Measurements from ENCODE around the gene FBXW9. TPM values are rescaled to one million over a fixed set of nuclear protein-coding genes. Genes with fewer than 3 reads are reported as not detected.
A peak's percentile ranks its signal among the peaks of the same experiment; 100 is the strongest.

Gene FBXW9
- total and polyA plus RNA-seq, 2 of the 4 experiments (the other 2 are of a cell fraction) = 9.5 to 14.2 TPM

DNA sequence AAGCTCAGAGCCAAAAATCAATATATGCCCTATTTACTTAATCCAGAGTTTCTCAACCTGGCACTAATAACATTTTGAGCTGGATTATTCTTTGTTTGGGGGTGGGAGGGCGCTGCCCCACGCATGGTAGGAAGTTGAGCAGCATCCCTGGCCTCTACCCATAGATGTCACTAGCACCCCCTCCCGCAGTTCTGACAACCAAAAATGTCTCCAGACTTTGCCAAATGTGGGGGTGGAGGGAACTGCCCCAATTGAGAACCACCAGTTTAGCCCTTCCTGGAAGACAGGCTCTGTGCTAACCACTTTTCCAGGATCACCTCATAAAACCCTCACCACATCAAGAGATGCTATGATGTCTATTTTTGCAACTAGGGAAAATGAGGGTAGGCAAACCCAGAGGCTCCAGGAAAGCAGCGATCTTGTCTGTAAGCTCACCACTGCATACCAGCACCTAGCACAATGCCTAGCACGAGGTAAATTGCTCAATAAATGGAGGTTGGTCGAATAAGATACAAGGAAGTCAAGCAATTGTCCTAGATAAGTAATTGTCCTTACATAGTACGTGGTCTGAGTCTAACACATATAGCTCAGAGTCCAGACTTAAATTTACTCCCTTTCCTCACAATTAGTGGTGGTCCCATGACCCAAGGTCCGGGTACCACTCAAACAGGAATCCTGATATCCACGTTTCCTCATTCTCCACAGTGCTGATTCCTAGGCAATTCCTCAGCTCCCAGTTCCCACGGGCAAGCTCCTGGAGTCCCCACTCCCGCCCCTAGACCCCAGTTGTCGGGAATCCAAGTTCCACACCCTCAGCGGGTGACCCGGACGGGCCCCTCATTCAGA, 37.2 kb upstream of the FBXW9 start:
- Histone ChIP-seq H3K4me1 (ENCODE audit: control insufficient read depth, insufficient read depth, low read length) (peaks cover 10% of the 10 kb centered on the region), H3K4me2 (ENCODE audit: low read depth, low read length) (peak overlapping the region; percentile 97), H3K14ac (replicated peaks; ENCODE audit: low read depth, low read length) (peak overlapping the region; percentile 20), H4K20me1 (ENCODE audit: insufficient read depth, low read length) (peaks cover 39% of the 10 kb centered on the region), H3K4me3 (ENCODE audit: insufficient read depth, low read depth, low read length) (peak overlapping the region; percentile 95), H3K27me3 (ENCODE audit: control insufficient read depth, insufficient read depth, low read length) (no peaks in the 10 kb centered on the region), H2BK5ac (ENCODE audit: low read depth, low read length, poor library complexity, severe bottlenecking) (peak overlapping the region; percentile 94), H3K23ac (ENCODE audit: low read depth, low read length) (peak overlapping the region; percentile 93), H3K79me1 (ENCODE audit: low read depth in 1 of 2, low read length in 2 of 2) (peaks cover 14 to 61% of the 10 kb centered on the region in 2 experiments), H3K9me1 (ENCODE audit: insufficient read depth, low read length) (peaks cover 12% of the 10 kb centered on the region), H3K56ac (ENCODE audit: extremely low read depth, insufficient read depth, low read length) (peak overlapping the region; percentile 45; the same call in 1 of the 2 replicates), H3K9ac (ENCODE audit: low read depth, low read length) (peak overlapping the region; percentile 92), H4K91ac (ENCODE audit: insufficient read depth, low read depth, low read length) (peak overlapping the region; percentile 7; the same call in 1 of the 2 replicates), H2BK20ac (ENCODE audit: low read depth, low read length) (no peak overlapping the region), H2AFZ (replicated peaks; ENCODE audit: low read length, poor library complexity) (peak overlapping the region; percentile 94), H2AK9ac (replicated peaks; ENCODE audit: low read depth, low read length, poor library complexity) (peak overlapping the region; percentile 95), H2BK15ac (ENCODE audit: low read depth, low read length) (no peak overlapping the region), H3K27ac (ENCODE audit: insufficient read depth, low read length) (peak overlapping the region; percentile 98), H4K8ac (ENCODE audit: low read depth in 2 of 2, low read length in 2 of 2) (peak overlapping the region in 1 of 2 experiments; percentile 95; a peak in 2 of 4 replicates), H2BK120ac (ENCODE audit: low read depth, low read length) (peak overlapping the region; percentile 12; the same call in 1 of the 2 replicates), H4K5ac (ENCODE audit: low read depth, low read length) (peak overlapping the region; percentile 41; the same call in 1 of the 2 replicates), H3K9me3 (ENCODE audit: control insufficient read depth, insufficient read depth, low read length) (no peaks in the 10 kb centered on the region), H2AK5ac (ENCODE audit: low read depth, low read length) (peak overlapping the region; percentile 35; the same call in 1 of the 2 replicates), H3K36me3 (ENCODE audit: control insufficient read depth, insufficient read depth, low read length) (peaks cover 32% of the 10 kb centered on the region), H3K4ac (ENCODE audit: low read depth, low read length) (peak overlapping the region; percentile 87), H3K18ac (ENCODE audit: low read depth, low read length) (no peak overlapping the region)
- intact Hi-C loops (cut with micrococcal nuclease) (loop anchor here (1.0 kb wide), 1 partner anchor 11 kb away; no protein-coding TSS in a partner anchor), in situ Hi-C loops (cut with MboI; ENCODE audit: low sequenced_read_pairs) (no loop called here), dilution Hi-C loops (cut with HindIII; ENCODE audit: low sequenced_read_pairs, unreplicated experiment) (no loop called here)
- POLR2A ChIA-PET (ENCODE audit: unreplicated experiment) = interaction anchor here (0.6 to 1.4 kb wide), 3 partner anchors 10 to 120 kb away, joined by 4 to 8 read pairs (median 5); partner anchors contain the start of gene TNPO2
- 0% methylated on average over 1 of the region's 15 CpGs; no CpG with 5 or more reads in 1 of the 2 experiments for WGBS, 2 experiments (ENCODE audit: extremely low coverage in 2 of 2, insufficient read length in 1 of 2)
- no TSS peak for BruUV-seq (replicated peaks)
- CTCF ChIA-PET = interaction anchor here (0.7 to 1.4 kb wide), 6 partner anchors 10 to 114 kb away, joined by 3 to 8 read pairs (median 3); no protein-coding TSS in a partner anchor
- DNase-seq = peak; percentile 45
- ATAC-seq (ENCODE audit: low read depth) = no peak
- TF ChIP-seq NFE2L2 (IDR thresholded peaks at IDR 0.05; ENCODE audit: low read depth, low read length) (no peak), MAFK (IDR thresholded peaks at IDR 0.05; ENCODE audit: low read depth, low read length) (no peak), SMC3 (IDR thresholded peaks at IDR 0.05; ENCODE audit: low read depth, low read length) (no peak), POLR2A (IDR thresholded peaks at IDR 0.05; ENCODE audit: low read depth, low read length) (no peak; the same call in 1 of the 2 replicates), CEBPB (IDR thresholded peaks at IDR 0.05; ENCODE audit: low read depth, low read length) (peak; percentile 64; the same call in 1 of the 2 replicates), MXI1 (IDR thresholded peaks at IDR 0.05; ENCODE audit: borderline replicate concordance, low read depth, low read length) (peak; percentile 26; the same call in 1 of the 2 replicates), MAZ (IDR thresholded peaks at IDR 0.05; ENCODE audit: borderline replicate concordance, low read depth, low read length) (peak; percentile 36; the same call in 1 of the 2 replicates), BHLHE40 (IDR thresholded peaks at IDR 0.05; ENCODE audit: low read depth, low read length) (no peak), RAD21 (IDR thresholded peaks at IDR 0.05; ENCODE audit: low read length) (no peak)
- TF ChIP-seq, protein P1, sequence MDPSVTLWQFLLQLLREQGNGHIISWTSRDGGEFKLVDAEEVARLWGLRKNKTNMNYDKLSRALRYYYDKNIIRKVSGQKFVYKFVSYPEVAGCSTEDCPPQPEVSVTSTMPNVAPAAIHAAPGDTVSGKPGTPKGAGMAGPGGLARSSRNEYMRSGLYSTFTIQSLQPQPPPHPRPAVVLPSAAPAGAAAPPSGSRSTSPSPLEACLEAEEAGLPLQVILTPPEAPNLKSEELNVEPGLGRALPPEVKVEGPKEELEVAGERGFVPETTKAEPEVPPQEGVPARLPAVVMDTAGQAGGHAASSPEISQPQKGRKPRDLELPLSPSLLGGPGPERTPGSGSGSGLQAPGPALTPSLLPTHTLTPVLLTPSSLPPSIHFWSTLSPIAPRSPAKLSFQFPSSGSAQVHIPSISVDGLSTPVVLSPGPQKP (IDR thresholded peaks at IDR 0.05; ENCODE audit: borderline replicate concordance, low read depth, low read length) = no peak
- TF ChIP-seq, protein P2, sequence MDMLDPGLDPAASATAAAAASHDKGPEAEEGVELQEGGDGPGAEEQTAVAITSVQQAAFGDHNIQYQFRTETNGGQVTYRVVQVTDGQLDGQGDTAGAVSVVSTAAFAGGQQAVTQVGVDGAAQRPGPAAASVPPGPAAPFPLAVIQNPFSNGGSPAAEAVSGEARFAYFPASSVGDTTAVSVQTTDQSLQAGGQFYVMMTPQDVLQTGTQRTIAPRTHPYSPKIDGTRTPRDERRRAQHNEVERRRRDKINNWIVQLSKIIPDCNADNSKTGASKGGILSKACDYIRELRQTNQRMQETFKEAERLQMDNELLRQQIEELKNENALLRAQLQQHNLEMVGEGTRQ (IDR thresholded peaks at IDR 0.05; ENCODE audit: low read depth, low read length) = no peak
- TF ChIP-seq, protein P3, sequence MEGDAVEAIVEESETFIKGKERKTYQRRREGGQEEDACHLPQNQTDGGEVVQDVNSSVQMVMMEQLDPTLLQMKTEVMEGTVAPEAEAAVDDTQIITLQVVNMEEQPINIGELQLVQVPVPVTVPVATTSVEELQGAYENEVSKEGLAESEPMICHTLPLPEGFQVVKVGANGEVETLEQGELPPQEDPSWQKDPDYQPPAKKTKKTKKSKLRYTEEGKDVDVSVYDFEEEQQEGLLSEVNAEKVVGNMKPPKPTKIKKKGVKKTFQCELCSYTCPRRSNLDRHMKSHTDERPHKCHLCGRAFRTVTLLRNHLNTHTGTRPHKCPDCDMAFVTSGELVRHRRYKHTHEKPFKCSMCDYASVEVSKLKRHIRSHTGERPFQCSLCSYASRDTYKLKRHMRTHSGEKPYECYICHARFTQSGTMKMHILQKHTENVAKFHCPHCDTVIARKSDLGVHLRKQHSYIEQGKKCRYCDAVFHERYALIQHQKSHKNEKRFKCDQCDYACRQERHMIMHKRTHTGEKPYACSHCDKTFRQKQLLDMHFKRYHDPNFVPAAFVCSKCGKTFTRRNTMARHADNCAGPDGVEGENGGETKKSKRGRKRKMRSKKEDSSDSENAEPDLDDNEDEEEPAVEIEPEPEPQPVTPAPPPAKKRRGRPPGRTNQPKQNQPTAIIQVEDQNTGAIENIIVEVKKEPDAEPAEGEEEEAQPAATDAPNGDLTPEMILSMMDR (conservative IDR thresholded peaks at IDR 0.05; ENCODE audit: low read depth, low read length) = peak; percentile 49

Data from IMR-90 (cell line).